HepG2 (cell line): Measurements from ENCODE around the gene TENM3. TPM values are rescaled to one million over a fixed set of nuclear protein-coding genes. Genes with fewer than 3 reads are reported as not detected.

ENCODE experiments used
- ATAC-seq: fragments of 200-7000 bp; cut with Tn5 transposase; 3 replicates; pipeline ENCODE4 v1.9.1; 2020; ENCODE audit warnings: mild to moderate bottlenecking, moderate library complexity
- BruUV-seq: library from RNA; stranded (reverse); fragments of 400-500 nt; replicated peaks from 2 replicates; lab custom pipeline; 2021; lab: Mats Ljungman, UMichigan
- CTCF ChIA-PET: fragments of 300-600 bp; formaldehyde crosslinking; extraction: SDS; loops from one replicate; lab custom pipeline; 2021; ENCODE audit warnings: low total read pairs, inconsistent platforms, low intra/inter-chr PET ratio; lab: Yijun Ruan, JAX
- POLR2A ChIA-PET: fragments of 350-600 bp; sonication (Branson Sonifier 250); formaldehyde crosslinking; loops from one replicate; lab custom pipeline; 2020; ENCODE audit warnings: antibody characterized with exemption, inconsistent platforms; lab: Yijun Ruan, JAX
- DNase-seq: peaks from one replicate; pipeline ENCODE4 v3.0.0-alpha.2; 2015; ENCODE audit warnings: low spot score
- FAIRE-seq: peaks from 3 replicates; lab custom pipeline; 2011; peaks lifted over from hg19 to GRCh38; lab: Jason Lieb, UNC
- H2AFZ ChIP-seq: one replicate; pipeline ENCODE4 v1.6.1; 2011; ENCODE audit warnings: low read length, inconsistent platforms
- H3K27ac ChIP-seq: fragments of 300-600 bp; 3 replicates; pipeline ENCODE4 v1.8.0; 2011; ENCODE audit warnings: mixed run types, mild to moderate bottlenecking, mixed read lengths, low read length, inconsistent platforms; ENCODE audit not compliant: insufficient read depth; ENCODE audit errors: extremely low read length
- H3K27me3 ChIP-seq, 2 experiments: fragments of 200-600 bp in 1 of 2; 2 replicates in 1 of 2; 3 replicates in 1 of 2; pipeline versions ENCODE4 v1.6.0 to v1.8.0; 2011; ENCODE audit warnings: low read length in 2 of 2, mild to moderate bottlenecking in 2 of 2, moderate library complexity in 2 of 2, inconsistent platforms in 1 of 2; ENCODE audit not compliant: insufficient read depth in 2 of 2, control insufficient read depth in 1 of 2
- H3K36me3 ChIP-seq, 2 experiments: fragments of 200-600 bp in 1 of 2; replicated peaks in 1 of 2; 2 replicates in 1 of 2; 3 replicates in 1 of 2; pipeline versions ENCODE4 v1.5.1 to v1.8.0; 2011; ENCODE audit warnings: low read length in 2 of 2, inconsistent platforms in 1 of 2; ENCODE audit not compliant: insufficient read depth in 2 of 2, control insufficient read depth in 1 of 2
- H3K4me1 ChIP-seq: 2 replicates; pipeline ENCODE4 v1.5.1; 2012; ENCODE audit warnings: low read length, inconsistent platforms; ENCODE audit not compliant: insufficient read depth
- H3K4me2 ChIP-seq: 2 replicates; pipeline ENCODE4 v1.6.0; 2011; ENCODE audit warnings: low read depth, low read length, inconsistent platforms
- H3K4me3 ChIP-seq, 3 experiments: fragments of 200-600 bp in 1 of 3; sonication (generic), shearing (Covaris generic) in 1 of 3; replicated peaks in 1 of 3; 2 replicates each; pipeline ENCODE4 v1.5.1; 2011 to 2016; ENCODE audit warnings: low read length in 3 of 3, inconsistent platforms in 2 of 3, low read depth in 2 of 3, mild to moderate bottlenecking in 2 of 3, control low read depth in 1 of 3, mixed read lengths in 1 of 3; ENCODE audit not compliant: insufficient read depth in 1 of 3
- H3K79me2 ChIP-seq: one replicate; pipeline ENCODE4 v1.6.1; 2011; ENCODE audit warnings: low read length, inconsistent platforms; ENCODE audit not compliant: insufficient read depth
- H3K9ac ChIP-seq: 2 replicates; pipeline ENCODE4 v1.6.0; 2011; ENCODE audit warnings: mild to moderate bottlenecking, low read depth, low read length, inconsistent platforms; ENCODE audit not compliant: insufficient read depth
- H3K9me3 ChIP-seq: 2 replicates; pipeline ENCODE4 v1.5.1; 2012; ENCODE audit warnings: mild to moderate bottlenecking, low read length
- H4K20me1 ChIP-seq: 2 replicates; pipeline ENCODE4 v1.6.0; 2011; ENCODE audit warnings: inconsistent platforms, mild to moderate bottlenecking, low read length, moderate library complexity; ENCODE audit not compliant: insufficient read depth
- EEA1 ChIP-seq: sonication (generic); formaldehyde crosslinking; IDR thresholded peaks from 2 replicates; pipeline ENCODE4 v1.5.1; 2020; ENCODE audit warnings: mild to moderate bottlenecking, missing genetic modification reagents, borderline replicate concordance
- FOXP4 ChIP-seq: sonication (generic); formaldehyde crosslinking; IDR thresholded peaks from 2 replicates; pipeline ENCODE4 v1.4.0; 2020; ENCODE audit warnings: missing genetic modification reagents
- PAX8 ChIP-seq: sonication (generic); formaldehyde crosslinking; IDR thresholded peaks from 2 replicates; pipeline ENCODE4 v1.8.0; 2022; ENCODE audit warnings: mild to moderate bottlenecking, missing genetic modification reagents, borderline replicate concordance
- POGZ ChIP-seq: sonication (generic); formaldehyde crosslinking; IDR thresholded peaks from 2 replicates; pipeline ENCODE4 v1.4.0; 2020; ENCODE audit warnings: mild to moderate bottlenecking, missing genetic modification reagents
- YEATS4 ChIP-seq: sonication (generic); formaldehyde crosslinking; IDR thresholded peaks from 2 replicates; pipeline ENCODE4 v1.4.0; 2020; ENCODE audit warnings: missing genetic modification reagents, borderline replicate concordance
- ZNF235 ChIP-seq: sonication (generic); formaldehyde crosslinking; IDR thresholded peaks from 2 replicates; pipeline ENCODE4 v1.8.1; 2023; ENCODE audit warnings: mild to moderate bottlenecking, missing genetic modification reagents, borderline replicate concordance
- ZNF776 ChIP-seq: sonication (generic); formaldehyde crosslinking; IDR thresholded peaks from 2 replicates; pipeline ENCODE4 v1.4.0; 2020; ENCODE audit warnings: mild to moderate bottlenecking, missing genetic modification reagents
- ZNF816 ChIP-seq: sonication (generic); formaldehyde crosslinking; IDR thresholded peaks from 2 replicates; pipeline ENCODE4 v1.8.0; 2022; ENCODE audit warnings: missing genetic modification reagents, mild to moderate bottlenecking, borderline replicate concordance
- WGBS: methylation state at CpG from one replicate; pipeline ENCODE4 v1.1.6; 2017; ENCODE audit warnings: low lambda C conversion rate; 5-methylcytosine and 5-hydroxymethylcytosine counted together
- in situ Hi-C: cut with HindIII; loops from 2 replicates; pipeline ENCODE4 v1.10.0; 2017; ENCODE audit warnings: low pct_unique_long_range_greater_than_20kb; ENCODE audit not compliant: extremely low pct_ligation_motif_present
- intact Hi-C: fragments of 100-400 bp; cut with micrococcal nuclease; formaldehyde crosslinking; loops from one replicate; pipeline ENCODE4 v1.10.0; 2022; ENCODE audit not compliant: unreplicated experiment
- polyA plus RNA-seq, 8 experiments: library from polyadenylated mRNA; depleted of rRNA in 3 of 8; stranded (reverse) in 7 of 8; unstranded in 1 of 8; fragments of >200 nt; fragmentation: Illumina TruSeq in 4 of 8; extraction: Trizol in 4 of 8; gene quantifications; 2 replicates each; pipeline versions ENCODE4 v1.2.1 to v1.2.3, GENCODE V29; 2011 to 2016; ENCODE audit warnings: low read depth in 4 of 8, missing spikeins in 1 of 8, mixed read lengths in 1 of 8; ENCODE audit not compliant: insufficient read depth in 1 of 8
- total RNA-seq, 5 experiments: library from RNA; depleted of rRNA; stranded (reverse); fragments of >200 nt; fragmentation: Illumina TruSeq; extraction: Trizol; gene quantifications; 2 replicates each; pipeline ENCODE4 v1.2.3, GENCODE V29; 2016; ENCODE audit warnings: low read depth in 1 of 5
- TF ChIP-seq, protein P1 (sequence below): sonication (generic); formaldehyde crosslinking; IDR thresholded peaks from 2 replicates; pipeline ENCODE4 v1.8.1; 2023; ENCODE audit warnings: missing genetic modification reagents, mild to moderate bottlenecking, borderline replicate concordance
- TF ChIP-seq, protein P2 (sequence below): sonication (generic); formaldehyde crosslinking; IDR thresholded peaks from one replicate; pipeline ENCODE4 v1.5.1; 2020; ENCODE audit warnings: mild to moderate bottlenecking, missing genetic modification reagents; ENCODE audit errors: not compliant biosample characterization

The TENM3 gene
- total and polyA plus RNA-seq, 2 of the 13 experiments (the other 11 are each of a cell fraction or from before 2014, with no cell fraction given) = 0.04 TPM; not detected in 1

DNA sequence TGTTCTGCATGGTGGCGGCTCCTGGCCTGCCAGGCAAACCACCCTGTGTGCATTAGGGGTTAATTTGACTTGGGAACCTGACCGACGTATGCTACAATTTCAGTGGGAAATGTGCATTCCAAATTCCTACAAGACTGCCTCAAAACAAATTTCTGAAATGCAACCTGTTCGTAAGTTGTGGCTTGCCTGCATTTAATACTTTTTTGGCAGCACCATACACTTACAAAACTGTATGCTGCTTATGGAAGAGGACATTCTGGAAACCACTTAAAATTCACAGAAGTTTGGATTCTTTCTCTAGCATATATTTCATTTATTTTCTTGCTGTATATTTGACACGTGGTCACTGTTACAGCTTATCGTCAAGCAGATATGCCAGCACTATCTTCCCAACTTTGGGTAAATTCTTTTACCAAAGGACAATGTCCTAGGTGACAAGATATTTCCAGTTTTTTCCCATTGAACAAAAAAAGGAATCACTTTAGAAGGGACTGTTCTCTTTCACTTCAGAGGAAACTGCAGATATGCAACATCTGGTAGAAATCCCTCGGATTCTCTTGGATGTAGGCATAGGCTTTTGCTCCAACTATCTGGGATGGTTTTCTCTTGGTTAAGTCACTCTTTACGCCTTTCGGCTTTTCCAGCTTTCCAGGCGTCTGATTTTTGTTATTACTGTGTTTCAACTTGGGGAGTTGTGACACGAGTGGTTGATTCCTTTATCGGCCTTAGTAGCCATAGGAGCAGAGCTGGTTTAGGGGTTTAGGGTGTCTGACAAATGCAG lies 9.7 kb upstream of the TENM3 start:
- H3K4me1 ChIP-seq = no peaks in the 10 kb centered on the region
- intact Hi-C loops = no loop called here
- FAIRE-seq (no peak), DNase-seq (no peak), ATAC-seq (no peak)
- H3K36me3 ChIP-seq = no peaks in the 10 kb centered on the region
- ChIA-PET POLR2A (no interaction called here), CTCF (no interaction called here)
- no peak overlapping the region for H3K27ac ChIP-seq
- in situ Hi-C loops = no loop called here
- no peaks in the 10 kb centered on the region for H4K20me1 ChIP-seq
- no peaks in the 10 kb centered on the region for H3K9me3 ChIP-seq
- H3K9ac ChIP-seq = no peak overlapping the region
- H2AFZ ChIP-seq = no peak overlapping the region
- no peak overlapping the region for H3K4me3 ChIP-seq
- H3K79me2 ChIP-seq = no peaks in the 10 kb centered on the region
- no TSS peak for BruUV-seq
- no peaks in the 10 kb centered on the region; a peak in 1 of 5 replicates for H3K27me3 ChIP-seq
- H3K4me2 ChIP-seq = no peak overlapping the region
- WGBS = 46% methylated on average over 11 of the region's 12 CpGs
- TF ChIP-seq ZNF816 (CRISPR knock-in tag) = no peak
- TF ChIP-seq, protein P1, sequence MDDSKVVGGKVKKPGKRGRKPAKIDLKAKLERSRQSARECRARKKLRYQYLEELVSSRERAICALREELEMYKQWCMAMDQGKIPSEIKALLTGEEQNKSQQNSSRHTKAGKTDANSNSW (CRISPR knock-in tag) = no peak
- TF ChIP-seq FOXP4 = no peak
- TF ChIP-seq POGZ (CRISPR knock-in tag) = no peak
- no peak for TF ChIP-seq ZNF235 (CRISPR knock-in tag)
- TF ChIP-seq EEA1 (CRISPR knock-in tag) = no peak
- TF ChIP-seq, protein P2, sequence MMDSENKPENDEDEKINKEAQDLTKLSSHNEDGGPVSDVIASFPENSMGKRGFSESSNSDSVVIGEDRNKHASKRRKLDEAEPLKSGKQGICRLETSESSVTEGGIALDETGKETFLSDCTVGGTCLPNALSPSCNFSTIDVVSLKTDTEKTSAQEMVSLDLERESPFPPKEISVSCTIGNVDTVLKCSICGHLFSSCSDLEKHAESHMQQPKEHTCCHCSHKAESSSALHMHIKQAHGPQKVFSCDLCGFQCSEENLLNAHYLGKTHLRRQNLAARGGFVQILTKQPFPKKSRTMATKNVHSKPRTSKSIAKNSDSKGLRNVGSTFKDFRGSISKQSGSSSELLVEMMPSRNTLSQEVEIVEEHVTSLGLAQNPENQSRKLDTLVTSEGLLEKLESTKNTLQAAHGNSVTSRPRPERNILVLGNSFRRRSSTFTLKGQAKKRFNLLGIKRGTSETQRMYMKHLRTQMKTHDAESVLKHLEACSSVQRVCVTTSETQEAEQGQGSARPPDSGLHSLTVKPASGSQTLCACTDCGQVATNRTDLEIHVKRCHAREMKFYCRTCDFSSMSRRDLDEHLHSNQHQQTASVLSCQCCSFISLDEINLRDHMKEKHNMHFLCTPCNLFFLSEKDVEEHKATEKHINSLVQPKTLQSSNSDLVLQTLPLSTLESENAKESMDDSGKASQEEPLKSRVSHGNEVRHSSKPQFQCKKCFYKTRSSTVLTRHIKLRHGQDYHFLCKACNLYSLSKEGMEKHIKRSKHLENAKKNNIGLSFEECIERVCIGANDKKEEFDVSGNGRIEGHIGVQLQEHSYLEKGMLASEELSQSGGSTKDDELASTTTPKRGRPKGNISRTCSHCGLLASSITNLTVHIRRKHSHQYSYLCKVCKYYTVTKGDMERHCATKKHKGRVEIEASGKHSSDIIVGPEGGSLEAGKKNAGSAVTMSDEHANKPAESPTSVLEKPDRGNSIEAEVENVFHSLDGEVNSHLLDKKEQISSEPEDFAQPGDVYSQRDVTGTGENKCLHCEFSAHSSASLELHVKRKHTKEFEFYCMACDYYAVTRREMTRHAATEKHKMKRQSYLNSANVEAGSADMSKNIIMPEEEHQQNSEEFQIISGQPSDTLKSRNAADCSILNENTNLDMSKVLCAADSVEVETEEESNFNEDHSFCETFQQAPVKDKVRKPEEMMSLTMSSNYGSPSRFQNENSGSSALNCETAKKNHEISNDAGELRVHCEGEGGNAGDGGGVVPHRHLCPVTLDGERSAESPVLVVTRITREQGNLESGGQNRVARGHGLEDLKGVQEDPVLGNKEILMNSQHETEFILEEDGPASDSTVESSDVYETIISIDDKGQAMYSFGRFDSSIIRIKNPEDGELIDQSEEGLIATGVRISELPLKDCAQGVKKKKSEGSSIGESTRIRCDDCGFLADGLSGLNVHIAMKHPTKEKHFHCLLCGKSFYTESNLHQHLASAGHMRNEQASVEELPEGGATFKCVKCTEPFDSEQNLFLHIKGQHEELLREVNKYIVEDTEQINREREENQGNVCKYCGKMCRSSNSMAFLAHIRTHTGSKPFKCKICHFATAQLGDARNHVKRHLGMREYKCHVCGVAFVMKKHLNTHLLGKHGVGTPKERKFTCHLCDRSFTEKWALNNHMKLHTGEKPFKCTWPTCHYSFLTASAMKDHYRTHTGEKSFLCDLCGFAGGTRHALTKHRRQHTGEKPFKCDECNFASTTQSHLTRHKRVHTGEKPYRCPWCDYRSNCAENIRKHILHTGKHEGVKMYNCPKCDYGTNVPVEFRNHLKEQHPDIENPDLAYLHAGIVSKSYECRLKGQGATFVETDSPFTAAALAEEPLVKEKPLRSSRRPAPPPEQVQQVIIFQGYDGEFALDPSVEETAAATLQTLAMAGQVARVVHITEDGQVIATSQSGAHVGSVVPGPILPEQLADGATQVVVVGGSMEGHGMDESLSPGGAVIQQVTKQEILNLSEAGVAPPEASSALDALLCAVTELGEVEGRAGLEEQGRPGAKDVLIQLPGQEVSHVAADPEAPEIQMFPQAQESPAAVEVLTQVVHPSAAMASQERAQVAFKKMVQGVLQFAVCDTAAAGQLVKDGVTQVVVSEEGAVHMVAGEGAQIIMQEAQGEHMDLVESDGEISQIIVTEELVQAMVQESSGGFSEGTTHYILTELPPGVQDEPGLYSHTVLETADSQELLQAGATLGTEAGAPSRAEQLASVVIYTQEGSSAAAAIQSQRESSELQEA = no peak
- no peak for TF ChIP-seq ZNF776
- no peak for TF ChIP-seq PAX8 (CRISPR knock-in tag)
- TF ChIP-seq YEATS4 (CRISPR knock-in tag) = no peak
